Osteocyte (in vitro differentiated cells): Measurements from ENCODE around the gene NEBL. TPM values are rescaled to one million over a fixed set of nuclear protein-coding genes. Genes with fewer than 3 reads are reported as not detected.

Source experiments
- DNase-seq: peaks from one replicate; pipeline ENCODE4 v3.0.0; 2021; ENCODE audit warnings: mixed read lengths; ENCODE audit not compliant: unreplicated experiment; ENCODE audit errors: extremely low spot score
- H3K27ac Mint-ChIP-seq: one replicate; pipeline ENCODE4 v1.8.0; 2021; ENCODE audit warnings: mild to moderate bottlenecking, mixed read lengths; ENCODE audit not compliant: unreplicated experiment
- H3K27me3 Mint-ChIP-seq: one replicate; pipeline ENCODE4 v1.8.0; 2021; ENCODE audit warnings: mixed read lengths; ENCODE audit not compliant: unreplicated experiment
- H3K36me3 Mint-ChIP-seq: one replicate; pipeline ENCODE4 v1.8.0; 2021; ENCODE audit warnings: mixed read lengths; ENCODE audit not compliant: unreplicated experiment
- H3K4me1 Mint-ChIP-seq: one replicate; pipeline ENCODE4 v1.8.0; 2021; ENCODE audit warnings: mixed read lengths; ENCODE audit not compliant: unreplicated experiment
- H3K4me3 Mint-ChIP-seq: one replicate; pipeline ENCODE4 v1.8.0; 2021; ENCODE audit warnings: mild to moderate bottlenecking, moderate library complexity, mixed read lengths; ENCODE audit not compliant: unreplicated experiment
- H3K9me3 Mint-ChIP-seq: one replicate; pipeline ENCODE4 v1.8.0; 2021; ENCODE audit warnings: mixed read lengths; ENCODE audit not compliant: unreplicated experiment
- CTCF ChIP-seq: fragments of 200-600 bp; sonication (generic); IDR thresholded peaks from 2 replicates; pipeline ENCODE4 v1.5.0; 2021; ENCODE audit warnings: antibody characterized with exemption, mild to moderate bottlenecking, moderate library complexity
- total RNA-seq: library from RNA; stranded (reverse); gene quantifications from 2 replicates; pipeline ENCODE4 v1.2.1, GENCODE V29; 2021

Gene NEBL
- total RNA-seq, 1 donor from 2014 or later = 0.30 TPM

DNA sequence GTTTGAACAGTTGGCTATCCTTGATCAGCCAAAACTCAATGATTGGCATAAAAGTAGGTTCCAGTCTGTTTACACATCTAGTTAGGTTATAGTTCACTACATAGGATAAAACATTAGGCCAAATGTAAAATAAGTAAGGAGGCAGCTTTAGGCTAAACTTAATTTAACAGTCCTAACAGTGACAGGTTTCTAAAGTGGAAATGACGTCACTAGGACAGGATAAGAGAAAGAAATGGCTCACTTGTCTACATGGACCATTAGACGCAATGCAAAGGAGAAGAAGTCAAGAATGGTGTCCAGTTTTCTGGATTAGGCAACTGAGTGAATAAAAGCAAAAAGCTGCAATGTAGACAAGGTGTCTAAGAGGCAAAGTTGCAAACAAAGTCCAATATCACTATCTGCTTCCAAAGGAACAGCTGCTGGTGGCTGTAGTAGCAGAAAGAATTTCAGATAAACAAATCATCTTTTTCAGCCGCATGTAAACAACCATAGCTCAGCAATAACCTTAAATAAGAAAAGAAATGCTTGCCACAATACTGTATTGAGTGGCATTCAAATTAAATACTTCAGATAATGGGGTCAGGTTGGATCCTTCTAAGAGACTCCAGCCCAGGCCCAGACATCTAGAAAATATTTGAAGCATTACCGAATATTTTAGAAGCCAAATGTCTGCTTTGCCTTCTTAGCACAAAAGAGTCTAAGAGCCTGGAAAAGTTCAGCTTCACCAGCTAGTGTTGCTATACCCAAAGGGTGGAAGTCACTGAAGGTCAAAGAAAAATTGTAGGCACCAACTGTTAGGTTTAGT, 154.2 kb downstream of the NEBL start:
- DNase-seq = no peak
- H3K4me3 Mint-ChIP-seq = no peak overlapping the region
- H3K36me3 Mint-ChIP-seq = no peaks in the 10 kb centered on the region
- peaks cover 9% of the 10 kb centered on the region for H3K4me1 Mint-ChIP-seq
- H3K9me3 Mint-ChIP-seq = peaks cover 18% of the 10 kb centered on the region
- no peak overlapping the region for H3K27ac Mint-ChIP-seq
- peaks cover 6% of the 10 kb centered on the region for H3K27me3 Mint-ChIP-seq
- no peak for TF ChIP-seq CTCF

DNA sequence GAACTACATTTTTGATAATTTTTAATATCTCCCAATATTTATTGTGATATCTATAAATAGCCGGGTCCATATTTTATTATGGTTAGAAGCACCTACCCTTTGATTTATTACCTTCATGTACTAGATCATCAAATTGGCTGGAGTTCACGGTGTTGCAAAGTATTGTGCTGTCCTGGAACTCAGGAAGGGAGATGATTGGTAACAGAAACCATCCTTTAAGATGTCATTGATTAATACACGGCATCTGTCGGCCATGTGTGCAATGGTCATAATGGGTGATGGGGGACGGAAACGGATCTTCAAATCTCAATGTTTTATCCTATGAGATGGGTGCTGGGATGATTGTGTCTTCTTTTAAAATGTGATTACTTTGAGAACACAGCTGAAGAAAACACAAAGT, 157.0 kb downstream of the NEBL start:
- no peak for DNase-seq
- peaks cover 12% of the 10 kb centered on the region for H3K9me3 Mint-ChIP-seq
- H3K27me3 Mint-ChIP-seq = peaks cover 6% of the 10 kb centered on the region
- TF ChIP-seq CTCF = no peak
- H3K27ac Mint-ChIP-seq = no peak overlapping the region
- H3K4me3 Mint-ChIP-seq = no peak overlapping the region
- peaks cover 9% of the 10 kb centered on the region for H3K4me1 Mint-ChIP-seq
- no peaks in the 10 kb centered on the region for H3K36me3 Mint-ChIP-seq

DNA sequence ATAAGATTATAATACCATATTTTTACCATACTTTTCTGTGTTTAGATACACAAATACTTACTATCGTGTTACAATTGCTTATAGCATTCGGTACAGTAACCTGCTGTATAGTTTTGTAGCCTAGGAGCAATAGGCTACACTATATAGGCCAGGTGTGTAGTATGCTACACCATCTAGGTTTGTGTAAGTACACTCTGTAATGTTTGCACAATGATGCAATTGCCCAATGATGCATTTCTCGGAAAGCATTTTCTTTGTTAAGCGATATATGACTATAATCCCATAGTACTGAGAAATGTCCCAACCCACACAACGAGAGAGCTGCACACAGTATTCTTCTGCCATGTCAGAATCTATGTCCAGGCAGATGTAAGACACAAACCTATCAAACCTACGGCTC, 160.0 kb downstream of the NEBL start:
- Mint-ChIP-seq H3K36me3 (no peaks in the 10 kb centered on the region), H3K27me3 (peaks cover 6% of the 10 kb centered on the region), H3K9me3 (peaks cover 16% of the 10 kb centered on the region), H3K27ac (no peak overlapping the region), H3K4me1 (no peaks in the 10 kb centered on the region), H3K4me3 (no peak overlapping the region)
- DNase-seq = no peak
- no peak for TF ChIP-seq CTCF
